Measurements from ENCODE around the gene RHBDD2. TPM values are rescaled to one million over a fixed set of nuclear protein-coding genes. Genes with fewer than 3 reads are reported as not detected.
"Not testable (repeated sequence)": the region's sequence is repeated elsewhere in the genome, so short reads cannot be mapped to it uniquely, and the experiment has no call there.

RHBDD2 gene
- total and polyA plus RNA-seq, 4 donors, result 13.6 to 65.0 (median 37.3) TPM

- TF ChIP-seq FOXA2 (IDR thresholded peaks at IDR 0.05) (no peak), ZBTB33 (IDR thresholded peaks at IDR 0.05) (no peak), CTCF (IDR thresholded peaks at IDR 0.05; ENCODE audit: low read depth, low read length, missing input control) (no peak), MAX (IDR thresholded peaks at IDR 0.05) (no peak), FOXA1 (IDR thresholded peaks at IDR 0.05) (no peak), ATF3 (IDR thresholded peaks at IDR 0.05) (no peak), JUND (IDR thresholded peaks at IDR 0.05) (no peak), GABPA (IDR thresholded peaks at IDR 0.05 in 1 of 2, conservative IDR thresholded peaks at IDR 0.05 in 1 of 2) (no peak)
- Histone ChIP-seq H3K9me3 (ENCODE audit: control insufficient read depth in 4 of 4, low read length in 3 of 4) (no peaks in the 10 kb centered on the region), H3K4me3 (ENCODE audit: low read depth in 1 of 3, low read length in 3 of 3) (no peak overlapping the region), H3K27me3 (ENCODE audit: control insufficient read depth in 4 of 4, insufficient read depth in 4 of 4, low read length in 3 of 4) (no peaks in the 10 kb centered on the region), H3K27ac (ENCODE audit: low read depth in 1 of 2, low read length in 2 of 2) (no peak overlapping the region), H3K4me1 (ENCODE audit: control insufficient read depth in 4 of 4, insufficient read depth in 4 of 4, low read length in 3 of 4) (no peaks in the 10 kb centered on the region), H3K9ac (ENCODE audit: low read depth in 1 of 2, low read length in 2 of 2) (no peak overlapping the region), H3K36me3 (ENCODE audit: control insufficient read depth in 4 of 4, insufficient read depth in 3 of 4, low read depth in 1 of 4, low read length in 3 of 4) (no peaks in the 10 kb centered on the region)
- DNase-seq (ENCODE audit: low spot score), result no peak
- WGBS, result 94% methylated on average over 5 of the region's 5 CpGs
Measured at GRCh38 chr7:75844158-75844557, 34.7 kb upstream of the RHBDD2 start.

- H3K4me1 ChIP-seq (ENCODE audit: control insufficient read depth in 4 of 4, insufficient read depth in 4 of 4, low read length in 3 of 4); DNase-seq (ENCODE audit: low spot score); H3K9ac ChIP-seq (ENCODE audit: low read depth in 1 of 2, low read length in 2 of 2); H3K36me3 ChIP-seq (ENCODE audit: control insufficient read depth in 4 of 4, insufficient read depth in 3 of 4, low read depth in 1 of 4, low read length in 3 of 4); H3K4me3 ChIP-seq (ENCODE audit: low read depth in 1 of 3, low read length in 3 of 3); H3K9me3 ChIP-seq (ENCODE audit: control insufficient read depth in 4 of 4, low read length in 3 of 4); H3K27me3 ChIP-seq (ENCODE audit: control insufficient read depth in 4 of 4, insufficient read depth in 4 of 4, low read length in 3 of 4); H3K27ac ChIP-seq (ENCODE audit: low read depth in 1 of 2, low read length in 2 of 2): not testable (repeated sequence)
- WGBS, result 79% methylated on average over 6 of the region's 6 CpGs
Measured at GRCh38 chr7:75845132-75845531, 33.7 kb upstream of the RHBDD2 start.

GRCh38 chr7:75847707-75848106 is 31.1 kb upstream of the RHBDD2 start:
- no peak overlapping the region for H3K27ac ChIP-seq (ENCODE audit: low read depth in 1 of 2, low read length in 2 of 2)
- no peak overlapping the region for H3K9ac ChIP-seq (ENCODE audit: low read depth in 1 of 2, low read length in 2 of 2)
- H3K36me3 ChIP-seq (ENCODE audit: control insufficient read depth in 4 of 4, insufficient read depth in 3 of 4, low read depth in 1 of 4, low read length in 3 of 4), result no peaks in the 10 kb centered on the region
- no peaks in the 10 kb centered on the region for H3K27me3 ChIP-seq (ENCODE audit: control insufficient read depth in 4 of 4, insufficient read depth in 4 of 4, low read length in 3 of 4)
- no peak overlapping the region for H3K4me3 ChIP-seq (ENCODE audit: low read depth in 1 of 3, low read length in 3 of 3)
- H3K4me1 ChIP-seq (ENCODE audit: control insufficient read depth in 4 of 4, insufficient read depth in 4 of 4, low read length in 3 of 4), result peaks cover 0 to 1% (median under 1%) of the 10 kb centered on the region in 4 donors
- no peak for DNase-seq (ENCODE audit: low spot score)
- H3K9me3 ChIP-seq (ENCODE audit: control insufficient read depth in 4 of 4, low read length in 3 of 4), result no peaks in the 10 kb centered on the region
- WGBS, result 80% methylated on average over 7 of the region's 7 CpGs
- TF ChIP-seq CTCF (IDR thresholded peaks at IDR 0.05; ENCODE audit: low read depth, low read length, missing input control) (no peak), HNF4G (IDR thresholded peaks at IDR 0.05) (no peak), HNF4A (conservative IDR thresholded peaks at IDR 0.05) (no peak), ZBTB33 (IDR thresholded peaks at IDR 0.05) (no peak), YY1 (IDR thresholded peaks at IDR 0.05) (no peak), SP1 (IDR thresholded peaks at IDR 0.05) (no peak), FOXA2 (IDR thresholded peaks at IDR 0.05) (no peak), ATF3 (IDR thresholded peaks at IDR 0.05) (no peak), NR2F2 (IDR thresholded peaks at IDR 0.05) (no peak), GABPA (IDR thresholded peaks at IDR 0.05 in 1 of 2, conservative IDR thresholded peaks at IDR 0.05 in 1 of 2) (no peak), TAF1 (conservative IDR thresholded peaks at IDR 0.05) (no peak), EGR1 (IDR thresholded peaks at IDR 0.05; ENCODE audit: low read depth in 2 of 2) (no peak), FOXA1 (IDR thresholded peaks at IDR 0.05) (no peak), RAD21 (IDR thresholded peaks at IDR 0.05) (no peak), JUND (IDR thresholded peaks at IDR 0.05) (no peak), MAX (IDR thresholded peaks at IDR 0.05) (no peak), RXRA (IDR thresholded peaks at IDR 0.05) (no peak)

Measured in liver (tissue), 9 donors.